GM19193 (cell line): ENCODE measurements around the gene CCR5.

Experiments
- POLR2A ChIP-seq: IDR thresholded peaks from 4 replicates; pipeline ENCODE4 v1.6.1; 2011; ENCODE audit not compliant: insufficient read depth, insufficient read length; ENCODE audit errors: extremely low read depth

Gene CCR5

DNA sequence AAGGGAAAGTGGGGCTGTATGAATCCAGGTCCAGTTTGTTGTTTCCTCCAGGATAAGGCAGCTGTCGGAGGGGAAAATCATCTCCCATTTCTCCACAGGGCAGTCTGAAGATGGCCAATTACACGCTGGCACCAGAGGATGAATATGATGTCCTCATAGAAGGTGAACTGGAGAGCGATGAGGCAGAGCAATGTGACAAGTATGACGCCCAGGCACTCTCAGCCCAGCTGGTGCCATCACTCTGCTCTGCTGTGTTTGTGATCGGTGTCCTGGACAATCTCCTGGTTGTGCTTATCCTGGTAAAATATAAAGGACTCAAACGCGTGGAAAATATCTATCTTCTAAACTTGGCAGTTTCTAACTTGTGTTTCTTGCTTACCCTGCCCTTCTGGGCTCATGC, 37.2 kb downstream of the CCR5 start:
- TF ChIP-seq POLR2A = no peak

- no peak for TF ChIP-seq POLR2A
Observed at GRCh38 chr3:46408853-46409252, 38.1 kb downstream of the CCR5 start.

DNA sequence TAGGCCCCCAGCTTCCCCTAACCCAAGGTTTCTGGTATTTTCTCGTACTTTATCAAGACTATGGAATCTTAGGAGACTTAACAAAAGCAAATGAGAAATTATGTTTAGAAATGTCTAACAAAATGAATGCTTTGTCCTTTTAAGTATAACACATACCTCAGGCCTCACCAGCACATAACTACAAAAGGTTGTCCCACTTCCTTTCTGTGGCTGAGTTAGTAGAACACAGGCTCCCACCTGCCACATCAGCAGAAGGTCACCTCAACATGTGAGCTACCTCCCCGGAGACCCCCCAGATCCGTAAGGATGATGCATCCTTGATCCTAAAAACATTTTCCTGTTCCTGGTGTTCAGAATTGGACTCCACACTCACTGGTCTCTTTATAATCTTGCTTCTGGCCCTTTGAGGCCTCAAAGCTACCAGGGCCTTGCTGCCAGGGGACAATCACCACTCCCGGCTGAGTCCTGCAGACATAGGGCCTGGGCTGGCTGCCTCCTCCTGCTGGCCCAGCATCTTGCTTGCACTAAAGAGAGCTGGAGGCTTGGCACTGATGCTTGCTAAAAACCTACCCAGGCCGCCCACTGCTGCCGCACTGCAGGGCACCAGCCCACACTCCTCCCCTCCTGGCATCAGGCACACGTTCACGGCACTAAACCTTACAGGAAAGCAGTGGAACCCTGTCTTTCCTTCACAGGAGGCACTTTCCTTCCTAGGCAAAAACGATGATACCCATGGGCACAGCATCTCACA, 39.2 kb downstream of the CCR5 start:
- no peak for TF ChIP-seq POLR2A

- TF ChIP-seq POLR2A = no peak
Observed at GRCh38 chr3:46410669-46411068, 39.9 kb downstream of the CCR5 start.

- TF ChIP-seq POLR2A = no peak
Observed at GRCh38 chr3:46411271-46411670, 40.5 kb downstream of the CCR5 start.

GRCh38 chr3:46412786-46413298, 42.1 kb downstream of the CCR5 start:
- TF ChIP-seq POLR2A = no peak

DNA sequence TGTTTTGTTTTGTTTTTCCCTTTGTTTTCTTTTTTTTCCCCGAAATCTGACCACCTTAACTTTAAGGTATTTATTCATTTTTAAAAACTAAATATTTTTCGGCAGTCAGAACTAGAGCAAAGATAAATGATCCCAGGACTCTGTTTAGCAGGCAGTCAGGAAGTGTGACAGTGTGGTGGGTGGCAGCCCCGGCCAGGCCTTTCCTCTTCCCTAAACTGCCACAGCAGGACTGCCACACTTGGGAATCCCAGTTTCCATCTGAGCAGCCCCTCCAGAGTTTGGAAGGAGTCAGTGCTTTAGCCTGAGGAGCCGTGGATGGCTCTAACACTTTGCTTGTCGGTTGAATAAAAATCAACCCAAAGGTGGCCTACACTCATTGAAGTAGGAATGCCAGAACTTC, 43.2 kb downstream of the CCR5 start:
- no peak for TF ChIP-seq POLR2A

- TF ChIP-seq POLR2A = no peak
Observed at GRCh38 chr3:46414739-46415138, 44.0 kb downstream of the CCR5 start.

DNA sequence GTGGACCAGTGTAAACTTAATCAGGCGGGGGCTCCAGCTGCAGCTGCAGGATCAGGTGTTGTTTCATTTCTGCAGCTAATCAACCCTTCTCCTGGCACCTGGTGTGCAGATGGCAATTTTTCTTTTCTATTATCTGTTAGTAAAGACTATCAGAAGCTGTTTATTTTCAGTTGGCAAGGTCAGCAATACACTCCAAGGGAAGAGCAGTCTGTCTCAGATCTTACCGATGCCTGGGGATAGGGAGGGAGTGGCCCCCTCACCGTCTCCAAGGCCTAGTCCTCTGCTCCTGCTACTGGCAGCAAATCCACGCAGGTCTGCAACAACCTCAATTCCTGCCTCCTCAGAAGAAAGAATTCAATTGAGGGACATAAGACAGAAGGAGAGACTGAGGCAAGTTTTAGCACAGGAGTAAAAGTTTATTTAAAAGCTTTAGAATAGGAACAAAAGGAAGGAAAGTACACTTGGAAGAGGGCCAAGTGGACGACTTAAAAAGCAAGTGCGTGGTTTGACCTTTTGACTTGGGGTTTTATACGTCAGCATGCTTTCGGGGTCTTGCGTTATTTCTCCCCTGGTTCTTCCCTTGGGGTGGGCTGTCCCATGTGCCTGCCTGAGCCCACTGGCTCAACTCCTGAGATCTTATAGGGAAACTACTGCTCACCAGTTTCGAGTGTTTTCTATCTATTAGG, 45.5 kb downstream of the CCR5 start:
- TF ChIP-seq POLR2A = no peak

- TF ChIP-seq POLR2A = no peak
Observed at GRCh38 chr3:46416811-46417510, 46.2 kb downstream of the CCR5 start.

DNA sequence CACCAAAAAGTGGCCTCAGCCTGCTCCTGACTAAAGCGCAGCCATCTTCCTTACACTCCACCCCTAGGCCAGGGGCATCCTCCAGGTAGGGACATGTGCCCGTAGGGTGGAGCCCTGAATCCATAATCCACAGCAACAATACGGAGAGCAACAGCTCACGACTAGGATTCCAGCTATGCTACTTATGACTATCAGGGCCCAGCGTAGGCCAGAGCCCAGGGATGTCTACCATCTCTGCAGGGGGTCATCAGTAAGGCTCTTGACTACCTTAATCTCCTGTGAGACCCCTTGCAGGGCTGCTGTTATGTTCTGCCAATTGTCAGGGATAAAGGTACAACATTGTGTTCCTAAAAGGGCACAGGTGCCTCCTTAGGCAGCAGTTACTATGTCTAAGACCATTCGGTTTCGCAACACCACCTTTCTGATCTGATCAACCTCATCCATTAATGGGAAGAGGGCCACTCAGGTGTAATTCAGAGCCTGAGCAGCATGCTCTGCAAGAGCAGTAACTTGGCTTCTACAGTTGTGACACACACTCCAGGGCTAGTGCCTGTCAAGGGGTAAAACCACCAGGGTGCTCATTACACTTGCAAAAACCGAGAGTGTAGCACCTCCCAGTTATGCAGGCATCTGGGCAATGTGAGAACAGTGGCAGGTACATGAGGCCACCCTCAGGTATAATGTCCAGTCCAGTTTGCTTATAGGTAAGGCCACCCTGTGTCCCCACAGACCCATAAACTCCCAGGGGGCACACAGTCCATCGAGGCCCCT, 47.3 kb downstream of the CCR5 start:
- TF ChIP-seq POLR2A = no peak

GRCh38 chr3:46419816-46420215, 49.1 kb downstream of the CCR5 start:
- TF ChIP-seq POLR2A = no peak

GRCh38 chr3:46420931-46421330, 50.2 kb downstream of the CCR5 start:
- no peak for TF ChIP-seq POLR2A

DNA sequence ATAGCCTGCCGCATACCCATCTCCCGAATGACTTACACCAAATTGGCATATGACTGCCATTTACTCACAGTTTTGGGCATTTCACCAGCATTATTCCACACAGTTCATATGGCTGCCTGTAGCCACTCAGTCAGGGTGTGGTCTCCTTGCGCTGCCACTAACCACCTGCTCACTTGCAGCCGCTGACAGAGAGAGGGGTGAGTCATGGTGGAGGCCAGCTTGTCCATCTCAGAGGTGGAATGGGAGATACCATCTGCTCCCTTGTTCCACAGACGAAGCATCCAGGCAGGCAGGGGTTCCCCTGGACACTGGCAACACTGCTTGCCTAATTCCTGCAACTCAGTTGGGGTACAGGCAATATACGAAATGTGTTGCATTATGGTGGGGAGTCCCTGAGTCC, 51.9 kb downstream of the CCR5 start:
- TF ChIP-seq POLR2A = no peak

- no peak for TF ChIP-seq POLR2A
Observed at GRCh38 chr3:46423588-46423987, 52.8 kb downstream of the CCR5 start.
